ENCODE measurements around the gene LCP2.

GRCh38 chr5:170319301-170319700 lies 21.7 kb upstream of the LCP2 start:
- TF ChIP-seq CTCF (IDR thresholded peaks at IDR 0.05) = no peak
- no peak for TF ChIP-seq POLR2A (IDR thresholded peaks at IDR 0.05)

Measured in esophagus squamous epithelium (tissue), 4 donors.